Activated CD4-positive, alpha-beta T cell treated with anti-CD3 and anti-CD28 coated beads, Interleukin-2, Interleukin-6, amounts not matched to agents 100 ng/mL and 50 ng/mL, durations not matched to agents 16 hours and 8 hours (primary cell): Measurements from ENCODE around the gene TSPEAR.

ENCODE experiments used
- DNase-seq: peaks from one replicate; pipeline ENCODE4 v3.0.0-alpha.2; 2020

The TSPEAR gene

GRCh38 chr21:44524414-44525371 is 186.7 kb downstream of the TSPEAR start:
- no peak for DNase-seq

DNA sequence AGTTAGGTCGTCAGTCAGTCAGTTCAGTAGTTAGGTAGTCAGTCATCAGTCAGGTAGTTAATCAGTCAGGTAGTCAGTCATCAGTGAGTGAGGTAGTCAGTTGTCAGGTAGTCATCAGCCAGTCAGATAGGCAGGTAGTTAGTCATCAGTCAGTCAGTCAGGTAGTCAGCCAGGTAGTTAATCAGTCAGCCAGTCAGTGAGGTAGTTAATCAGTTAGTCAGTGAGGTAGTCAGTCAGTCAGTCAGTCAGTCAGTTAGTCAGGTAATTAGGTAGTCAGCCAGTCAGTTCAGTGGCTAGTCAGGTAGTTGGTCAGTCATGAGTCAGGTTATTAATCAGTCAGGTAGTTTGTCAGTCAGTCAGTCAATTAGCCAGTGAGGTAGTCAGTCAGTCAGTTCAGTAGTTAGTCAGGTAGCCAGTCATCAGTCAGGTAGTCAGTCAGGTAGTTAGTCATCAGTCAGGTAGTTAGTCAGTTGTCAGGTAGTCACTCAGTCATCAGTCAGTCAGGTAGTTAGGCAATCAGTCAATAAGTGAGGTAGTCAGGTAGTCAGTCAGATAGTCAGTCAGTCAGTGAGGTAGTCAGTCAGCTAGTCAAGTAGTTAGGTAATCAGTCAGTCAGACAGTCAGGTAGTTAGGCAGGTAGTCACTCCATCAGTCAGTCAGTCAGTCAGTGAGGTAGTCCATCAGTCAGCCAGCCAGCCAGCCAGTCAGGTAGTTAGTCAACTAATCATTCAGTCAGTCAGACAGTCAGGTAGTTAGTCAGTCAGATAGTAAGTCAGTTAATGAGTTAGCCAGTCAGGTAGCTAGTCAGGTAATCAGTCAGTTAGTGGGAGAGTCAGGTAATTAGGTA is 187.6 kb downstream of the TSPEAR start:
- no peak for DNase-seq

DNA sequence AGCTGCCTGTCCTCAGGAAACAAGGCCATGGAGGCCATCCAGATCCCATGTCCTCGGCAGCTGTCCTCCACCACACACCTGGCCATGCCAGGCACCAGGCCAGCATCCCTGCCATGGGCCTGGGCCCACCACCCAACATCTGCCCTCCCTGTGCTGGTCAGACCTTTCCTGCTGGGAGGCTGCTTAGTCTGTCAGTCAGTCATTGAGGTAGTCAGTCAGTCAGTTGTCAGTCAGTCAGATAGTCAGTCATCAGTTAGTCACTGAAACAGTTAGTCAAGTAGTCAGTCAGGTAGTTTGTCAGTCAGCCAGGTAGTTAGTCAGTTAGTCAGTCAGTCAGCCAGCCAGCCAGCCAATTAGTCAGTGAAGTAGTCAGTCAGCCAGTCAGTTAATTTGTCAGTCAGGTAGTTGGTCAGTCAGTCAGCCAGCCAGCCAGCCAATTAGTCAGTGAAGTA is 188.6 kb downstream of the TSPEAR start:
- no peak for DNase-seq

DNA sequence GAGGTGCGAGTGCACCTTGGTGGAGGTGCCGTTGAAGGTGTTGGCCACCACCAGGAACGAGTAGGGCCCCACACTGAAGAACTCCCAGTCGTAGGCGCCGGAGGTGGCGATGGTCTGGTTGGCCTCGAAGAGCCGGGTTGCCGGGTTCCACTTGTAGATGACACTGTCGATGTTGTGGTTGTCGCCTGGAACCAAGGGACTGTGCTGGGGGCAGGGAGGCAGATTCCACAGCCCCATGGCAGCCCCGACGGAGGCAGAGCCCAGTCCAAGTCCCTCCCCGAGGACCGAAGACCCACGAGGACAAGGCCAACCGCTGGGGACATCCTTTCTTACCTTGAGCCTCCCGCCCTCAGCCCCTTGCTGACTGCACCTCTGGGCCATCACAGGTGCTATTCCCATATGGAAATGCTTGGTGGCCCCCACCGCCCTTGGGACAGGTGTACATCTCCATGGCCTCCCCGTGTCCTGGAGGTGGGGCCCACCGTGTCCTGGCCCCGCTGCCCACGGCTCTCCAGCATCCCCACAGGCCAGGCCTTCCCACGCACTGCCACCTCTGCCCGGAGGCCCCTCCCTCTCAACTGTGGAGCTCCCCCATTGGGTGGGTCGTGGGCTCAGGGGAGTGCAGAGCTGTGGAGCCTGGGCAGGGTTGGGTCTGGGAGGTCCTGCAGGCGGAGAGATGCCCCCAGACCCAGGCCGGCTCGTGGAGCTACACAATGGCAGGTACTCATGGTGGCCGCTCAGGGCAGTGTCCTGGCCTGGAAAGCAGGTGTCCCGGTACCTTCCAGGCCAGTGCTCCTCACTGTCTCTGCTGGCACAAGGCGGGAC is 189.2 kb downstream of the TSPEAR start:
- DNase-seq, result no peak

- no peak for DNase-seq
Measured at GRCh38 chr21:44521301-44521927, 190.0 kb downstream of the TSPEAR start.

GRCh38 chr21:44520326-44521300 is 190.8 kb downstream of the TSPEAR start:
- DNase-seq, result no peak

- no peak for DNase-seq
Measured at GRCh38 chr21:44519346-44520325, 191.7 kb downstream of the TSPEAR start.

DNA sequence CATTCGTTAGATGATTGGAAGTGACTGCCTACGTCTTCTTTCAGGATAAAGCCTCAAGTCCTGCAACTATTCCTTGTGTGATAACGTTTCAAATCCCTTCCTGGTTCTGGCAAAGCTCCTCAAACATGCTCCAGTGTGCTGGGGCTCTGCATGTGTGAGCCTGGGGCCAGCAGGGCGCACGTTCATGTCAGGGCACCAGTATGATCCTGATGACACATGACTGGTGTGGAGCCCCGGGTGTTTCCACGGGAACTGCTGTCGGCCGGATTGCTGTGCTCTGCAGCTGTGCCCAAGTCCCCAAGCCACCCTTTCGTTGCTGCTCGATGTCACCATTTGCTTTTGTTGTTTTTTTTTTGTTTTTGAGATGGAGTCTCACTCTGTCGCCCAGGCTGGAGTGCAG is 192.7 kb downstream of the TSPEAR start:
- DNase-seq, result no peak

GRCh38 chr21:44517175-44517899 is 194.0 kb downstream of the TSPEAR start:
- peak; percentile 37 for DNase-seq

DNA sequence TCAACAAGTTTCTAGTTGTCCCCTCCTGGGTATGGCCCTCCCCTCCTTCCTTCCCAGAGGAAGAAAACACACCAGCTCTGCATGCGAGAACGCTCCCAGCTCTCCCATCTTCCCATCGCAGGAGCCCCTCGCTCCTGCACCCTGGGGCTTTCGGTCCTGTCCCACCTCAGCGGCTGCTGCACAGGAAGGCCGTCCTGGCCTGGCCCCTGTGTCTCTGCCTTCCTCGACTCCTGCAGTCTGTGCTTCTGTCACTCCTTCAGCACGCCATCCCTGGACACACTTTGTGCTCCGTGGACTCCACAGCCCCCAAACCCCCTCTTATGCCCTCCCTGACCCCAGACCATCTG is 194.6 kb downstream of the TSPEAR start:
- DNase-seq, result no peak

DNA sequence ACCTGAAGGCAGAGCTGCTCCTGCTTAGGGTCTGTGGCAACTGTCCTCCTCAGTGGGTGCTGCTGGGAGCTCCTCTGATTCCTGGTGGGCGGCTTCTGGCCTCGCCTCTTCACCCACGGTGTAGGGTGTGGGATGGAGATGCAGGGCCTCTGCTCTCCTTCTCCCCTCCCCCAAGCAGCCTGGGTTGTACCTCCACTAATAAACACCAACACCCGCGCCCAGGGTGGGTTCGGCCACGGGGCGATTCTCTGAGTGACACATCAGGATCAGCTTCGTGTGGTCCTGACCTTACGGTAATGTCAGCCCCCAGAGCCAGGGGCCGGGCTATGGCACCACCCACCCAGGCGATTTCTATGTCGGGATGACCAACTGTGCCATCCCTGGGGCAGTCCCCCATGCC is 195.0 kb downstream of the TSPEAR start:
- DNase-seq, result no peak

- no peak for DNase-seq
Measured at GRCh38 chr21:44515359-44516165, 195.8 kb downstream of the TSPEAR start.

DNA sequence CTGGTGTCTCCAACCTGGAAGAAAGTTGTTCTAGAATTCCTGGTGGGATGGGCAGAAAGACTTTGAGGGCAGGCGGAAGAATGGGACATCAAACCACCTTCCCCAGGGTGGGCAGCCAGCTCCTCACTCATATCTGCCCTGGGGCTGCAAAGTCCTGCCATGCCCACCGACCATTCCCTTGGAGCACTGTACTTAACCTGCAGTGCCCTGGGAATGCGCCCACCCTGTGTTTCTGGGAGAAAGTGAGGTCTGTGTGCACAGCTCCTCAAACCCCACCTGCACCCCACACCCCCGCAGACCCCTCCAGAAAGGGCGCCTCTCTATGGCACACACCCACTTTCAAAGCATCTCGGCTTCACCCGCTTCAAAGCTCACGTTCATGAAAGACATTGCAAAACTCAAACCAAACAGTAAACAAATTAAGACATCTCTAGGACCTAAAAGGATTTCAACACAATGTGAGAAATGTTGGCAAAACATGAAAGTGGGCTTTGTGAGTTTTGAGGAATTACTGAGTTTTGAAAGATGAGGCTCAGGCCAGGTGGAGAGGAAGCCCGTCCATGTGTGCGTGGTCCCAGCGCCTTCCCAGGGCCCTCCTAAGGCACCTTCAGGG is 196.5 kb downstream of the TSPEAR start:
- DNase-seq, result no peak

DNA sequence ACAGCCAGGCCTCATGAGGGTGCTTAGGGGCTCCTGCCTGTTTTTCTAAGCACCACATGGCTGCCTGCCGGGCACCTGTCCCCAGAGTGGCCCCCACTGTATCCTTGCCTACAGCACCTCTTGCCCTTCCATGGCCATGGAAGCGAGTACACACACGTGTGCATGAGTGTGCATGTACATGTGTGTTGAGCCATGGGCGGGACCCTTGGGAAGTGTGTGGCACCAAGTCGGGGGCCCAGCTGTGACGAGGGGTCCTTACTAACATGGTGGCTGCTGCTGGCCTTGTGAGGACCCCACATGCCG is 197.2 kb downstream of the TSPEAR start:
- DNase-seq, result no peak

GRCh38 chr21:44513389-44514217 is 197.8 kb downstream of the TSPEAR start:
- DNase-seq, result no peak

DNA sequence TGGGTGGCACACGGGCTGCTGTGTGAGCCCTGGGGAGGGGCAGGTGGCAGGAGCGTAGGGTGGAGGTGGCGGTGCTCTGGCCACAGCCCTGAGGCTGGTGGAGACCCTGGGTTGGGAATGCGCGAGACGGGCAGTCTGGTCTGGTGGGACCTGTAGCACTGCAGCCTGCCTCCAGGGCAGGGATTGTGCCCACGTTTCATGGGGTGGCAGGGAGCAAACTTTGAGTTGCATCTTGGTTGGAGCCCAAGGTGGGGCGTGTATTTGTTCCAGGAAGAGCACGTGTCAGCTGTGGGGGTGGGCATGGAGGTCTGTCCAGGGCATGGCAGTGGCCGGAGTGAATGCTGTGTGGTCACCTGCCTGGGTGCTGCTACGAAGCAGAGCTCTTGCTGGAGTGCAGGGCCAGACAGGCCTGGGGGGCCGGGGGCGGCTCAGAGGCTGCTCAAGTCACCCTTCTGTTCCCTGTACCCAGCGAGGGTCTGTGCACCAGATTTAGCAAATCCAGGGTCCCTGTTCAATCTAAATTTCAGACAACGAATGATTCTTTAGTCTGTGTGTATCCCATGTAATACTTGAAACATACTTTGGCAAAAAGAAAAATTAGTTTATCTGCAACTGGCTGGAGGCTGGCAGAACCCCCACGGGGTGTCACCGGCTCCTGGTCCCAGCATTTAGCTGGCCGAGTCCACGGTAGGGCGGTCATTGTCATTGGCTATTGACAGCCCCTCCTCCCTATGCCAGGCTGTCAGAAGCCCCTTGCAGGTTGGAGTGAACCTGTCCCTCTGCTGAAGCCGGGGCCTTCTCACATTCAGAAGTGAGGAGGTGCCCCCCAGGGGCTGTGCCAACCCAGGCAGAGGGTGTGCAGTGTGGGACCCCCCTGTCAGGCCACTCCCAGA is 198.6 kb downstream of the TSPEAR start:
- no peak for DNase-seq
